ENCODE data around the gene KRTAP5-8.

- TF ChIP-seq EZH2 (IDR thresholded peaks at IDR 0.05; ENCODE audit: low read depth, unreplicated experiment) (no peak), CTCF (conservative IDR thresholded peaks at IDR 0.05; ENCODE audit: low read depth in 2 of 2) (no peak), CREB1 (CRISPR knock-in tag; IDR thresholded peaks at IDR 0.05; ENCODE audit: low read depth) (no peak), JUNB (IDR thresholded peaks at IDR 0.05; ENCODE audit: unreplicated experiment) (no peak), POLR2AphosphoS5 (IDR thresholded peaks at IDR 0.05; ENCODE audit: low read depth) (no peak), REST (IDR thresholded peaks at IDR 0.05; ENCODE audit: unreplicated experiment) (no peak), EZH2phosphoT487 (IDR thresholded peaks at IDR 0.05; ENCODE audit: unreplicated experiment) (no peak), ZNF462 (CRISPR knock-in tag; IDR thresholded peaks at IDR 0.05) (no peak), NANOG (IDR thresholded peaks at IDR 0.05; ENCODE audit: borderline replicate concordance) (no peak), ZNF114 (CRISPR knock-in tag; IDR thresholded peaks at IDR 0.05) (no peak), ETS1 (IDR thresholded peaks at IDR 0.05) (no peak)
These were observed 11.8 kb upstream of the KRTAP5-8 start for GRCh38 chr11:71525938-71526495.
